HepG2 (cell line): ENCODE data around the gene ULBP2.
"Not testable (repeated sequence)": the region's sequence is repeated elsewhere in the genome, so short reads cannot be mapped to it uniquely, and the experiment has no call there.

Experiments used
- ARNTL ChIP-seq: sonication (generic); formaldehyde crosslinking; IDR thresholded peaks from 2 replicates; pipeline ENCODE4 v1.4.0; 2020; ENCODE audit warnings: mild to moderate bottlenecking, missing genetic modification reagents
- EP300 ChIP-seq, 3 experiments: sonication (generic) in 1 of 3; formaldehyde crosslinking in 1 of 3; IDR thresholded peaks; 2 replicates each; pipeline versions ENCODE4 v1.5.1 to v1.6.1; 2011 to 2020; ENCODE audit warnings: low read depth in 2 of 3, low read length in 2 of 3, borderline replicate concordance in 1 of 3, improper control_type of control experiment in 1 of 3, mild to moderate bottlenecking in 1 of 3, missing genetic modification reagents in 1 of 3, moderate library complexity in 1 of 3
- FOXA1 ChIP-seq, 2 experiments: fragments of 450-650 bp in 1 of 2; sonication (generic) in 1 of 2; formaldehyde crosslinking in 1 of 2; IDR thresholded peaks; 2 replicates each; pipeline versions ENCODE4 v1.4.0 to v1.6.1; 2016 to 2020; ENCODE audit warnings: missing genetic modification reagents in 1 of 2
- GABPA ChIP-seq, 2 experiments: IDR thresholded peaks; 2 replicates each; pipeline ENCODE4 v1.6.1; 2011 to 2016; ENCODE audit warnings: low read depth in 2 of 2, low read length in 1 of 2, missing biosample characterization in 1 of 2, missing genetic modification characterization in 1 of 2
- MYNN ChIP-seq: sonication (generic); formaldehyde crosslinking; IDR thresholded peaks from 2 replicates; pipeline ENCODE4 v1.4.0; 2020; ENCODE audit warnings: mild to moderate bottlenecking, low read depth, missing genetic modification reagents
- POLR2A ChIP-seq, 2 experiments: IDR thresholded peaks; 2 replicates each; pipeline ENCODE4 v1.6.1; 2011; ENCODE audit warnings: low read depth in 2 of 2, low read length in 2 of 2, mild to moderate bottlenecking in 1 of 2, moderate library complexity in 1 of 2; ENCODE audit not compliant: insufficient read depth in 1 of 2
- POLR2G ChIP-seq: fragments of 200-400 bp; formaldehyde crosslinking; IDR thresholded peaks from 2 replicates; pipeline ENCODE4 v1.6.1; 2018; ENCODE audit warnings: mild to moderate bottlenecking, low read depth, low read length, moderate library complexity
- SIN3A ChIP-seq: IDR thresholded peaks from 2 replicates; pipeline ENCODE4 v1.6.1; 2011; ENCODE audit warnings: low read depth, mild to moderate bottlenecking, control low read depth, low read length, borderline replicate concordance
- TEAD3 ChIP-seq: optimal IDR thresholded peaks from 2 replicates; pipeline ENCODE3; 2016; ENCODE audit warnings: borderline replicate concordance
- ZFP1 ChIP-seq: IDR thresholded peaks from 2 replicates; pipeline ENCODE4 v1.6.1; 2016
- ZNF530 ChIP-seq: sonication (generic); formaldehyde crosslinking; IDR thresholded peaks from 2 replicates; pipeline ENCODE4 v1.5.0; 2020; ENCODE audit warnings: low read depth, mild to moderate bottlenecking, missing genetic modification reagents
- ZSCAN25 ChIP-seq: sonication (generic); formaldehyde crosslinking; IDR thresholded peaks from 2 replicates; pipeline ENCODE4 v1.8.0; 2022; ENCODE audit warnings: mild to moderate bottlenecking, missing genetic modification reagents
- TF ChIP-seq, protein P1 (sequence below): sonication (generic); formaldehyde crosslinking; IDR thresholded peaks from 2 replicates; pipeline ENCODE4 v1.5.0; 2020; ENCODE audit warnings: mild to moderate bottlenecking, missing genetic modification reagents, moderate library complexity

DNA sequence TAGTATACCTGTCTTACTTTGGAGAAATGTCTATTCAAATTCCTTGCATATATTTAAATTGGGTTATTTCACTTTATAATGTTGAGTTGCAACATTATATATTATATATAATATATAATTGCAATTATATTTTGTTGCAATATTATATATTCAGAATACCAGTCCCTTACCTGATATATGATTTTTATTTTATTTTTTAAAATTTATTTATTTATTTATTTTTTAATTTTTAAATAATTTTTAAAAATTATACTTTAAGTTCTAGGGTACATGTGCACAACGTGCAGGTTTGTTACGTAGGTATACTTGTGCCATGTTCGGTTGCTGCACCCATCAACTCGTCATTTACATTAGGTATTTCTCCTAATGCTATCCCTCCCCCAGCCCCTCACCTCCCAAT lies 14.8 kb upstream of the ULBP2 start:
- TF ChIP-seq ZFP1; FOXA1 (IDR thresholded peaks at IDR 0.05); FOXA1 (CRISPR knock-in tag; IDR thresholded peaks at IDR 0.05); POLR2G; EP300 (IDR thresholded peaks at IDR 0.05; ENCODE audit: low read depth in 2 of 2, low read length in 2 of 2); EP300 (CRISPR knock-in tag; IDR thresholded peaks at IDR 0.05; ENCODE audit: borderline replicate concordance); TEAD3 (CRISPR knock-in tag); GABPA (IDR thresholded peaks at IDR 0.05; ENCODE audit: low read depth, low read length); GABPA (CRISPR knock-in tag; IDR thresholded peaks at IDR 0.05; ENCODE audit: low read depth); ZSCAN25; POLR2A (IDR thresholded peaks at IDR 0.05; ENCODE audit: insufficient read depth in 1 of 2, low read depth in 2 of 2, low read length in 2 of 2); SIN3A; MYNN (CRISPR knock-in tag); ZNF530 (CRISPR knock-in tag); ARNTL: not testable (repeated sequence)
- TF ChIP-seq, protein P1, sequence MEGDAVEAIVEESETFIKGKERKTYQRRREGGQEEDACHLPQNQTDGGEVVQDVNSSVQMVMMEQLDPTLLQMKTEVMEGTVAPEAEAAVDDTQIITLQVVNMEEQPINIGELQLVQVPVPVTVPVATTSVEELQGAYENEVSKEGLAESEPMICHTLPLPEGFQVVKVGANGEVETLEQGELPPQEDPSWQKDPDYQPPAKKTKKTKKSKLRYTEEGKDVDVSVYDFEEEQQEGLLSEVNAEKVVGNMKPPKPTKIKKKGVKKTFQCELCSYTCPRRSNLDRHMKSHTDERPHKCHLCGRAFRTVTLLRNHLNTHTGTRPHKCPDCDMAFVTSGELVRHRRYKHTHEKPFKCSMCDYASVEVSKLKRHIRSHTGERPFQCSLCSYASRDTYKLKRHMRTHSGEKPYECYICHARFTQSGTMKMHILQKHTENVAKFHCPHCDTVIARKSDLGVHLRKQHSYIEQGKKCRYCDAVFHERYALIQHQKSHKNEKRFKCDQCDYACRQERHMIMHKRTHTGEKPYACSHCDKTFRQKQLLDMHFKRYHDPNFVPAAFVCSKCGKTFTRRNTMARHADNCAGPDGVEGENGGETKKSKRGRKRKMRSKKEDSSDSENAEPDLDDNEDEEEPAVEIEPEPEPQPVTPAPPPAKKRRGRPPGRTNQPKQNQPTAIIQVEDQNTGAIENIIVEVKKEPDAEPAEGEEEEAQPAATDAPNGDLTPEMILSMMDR (CRISPR knock-in tag), result not testable (repeated sequence)
